ENCODE results near the gene ACADL. TPM values are rescaled to one million over a fixed set of nuclear protein-coding genes. Genes with fewer than 3 reads are reported as not detected.
A peak's percentile ranks its signal among the peaks of the same experiment; 100 is the strongest.
"Not testable (repeated sequence)": the region's sequence is repeated elsewhere in the genome, so short reads cannot be mapped to it uniquely, and the experiment has no call there.

Gene ACADL
- total RNA-seq, 2 donors from 2014 or later: 51.6 to 132 TPM

GRCh38 chr2:210179351-210179990 lies 45.8 kb downstream of the ACADL start:
- ATAC-seq (ENCODE audit: insufficient number of reproducible peaks, low FRiP score, low read depth): no peak
- Histone ChIP-seq H3K36me3 (peaks cover 7% of the 10 kb centered on the region), H3K27ac (no peak overlapping the region), H3K4me1 (ENCODE audit: control insufficient read depth in 1 of 2, low read depth in 2 of 2) (peaks cover 9 to 13% of the 10 kb centered on the region in 2 donors), H3K4me3 (no peak overlapping the region), H3K27me3 (replicated peaks; ENCODE audit: insufficient read depth) (no peaks in the 10 kb centered on the region), H3K9me3 (peaks cover 7% of the 10 kb centered on the region)
- no peak for TF ChIP-seq CTCF (IDR thresholded peaks at IDR 0.05)
- DNase-seq (ENCODE audit: low spot score): no peak

- no peak for TF ChIP-seq CTCF (IDR thresholded peaks at IDR 0.05)
- H3K9me3 ChIP-seq: no peaks in the 10 kb centered on the region
- DNase-seq (ENCODE audit: low spot score): no peak
- H3K4me3 ChIP-seq: no peak overlapping the region
- peaks cover 9 to 14% of the 10 kb centered on the region in 2 donors for H3K4me1 ChIP-seq (ENCODE audit: control insufficient read depth in 1 of 2, low read depth in 2 of 2)
- H3K36me3 ChIP-seq: peaks cover 4% of the 10 kb centered on the region
- ATAC-seq (ENCODE audit: insufficient number of reproducible peaks, low FRiP score, low read depth): no peak
- no peaks in the 10 kb centered on the region for H3K27me3 ChIP-seq (replicated peaks; ENCODE audit: insufficient read depth)
- no peak overlapping the region for H3K27ac ChIP-seq
Measured at GRCh38 chr2:210177769-210178168, 47.5 kb downstream of the ACADL start.

GRCh38 chr2:210177115-210177514 lies 48.1 kb downstream of the ACADL start:
- ATAC-seq (ENCODE audit: insufficient number of reproducible peaks, low FRiP score, low read depth); H3K27ac ChIP-seq; H3K4me3 ChIP-seq; DNase-seq (ENCODE audit: low spot score); H3K27me3 ChIP-seq (replicated peaks; ENCODE audit: insufficient read depth); H3K36me3 ChIP-seq; H3K9me3 ChIP-seq: not testable (repeated sequence)
- peaks cover 9 to 20% of the 10 kb centered on the region in 2 donors for H3K4me1 ChIP-seq (ENCODE audit: control insufficient read depth in 1 of 2, low read depth in 2 of 2)

GRCh38 chr2:210174086-210174485 lies 51.2 kb downstream of the ACADL start:
- H3K36me3 ChIP-seq: no peaks in the 10 kb centered on the region

GRCh38 chr2:210172219-210172575 lies 53.0 kb downstream of the ACADL start:
- peak overlapping the region; percentile 76 for H3K4me3 ChIP-seq
- no peaks in the 10 kb centered on the region for H3K9me3 ChIP-seq
- ATAC-seq (ENCODE audit: insufficient number of reproducible peaks, low FRiP score, low read depth): no peak
- no peaks in the 10 kb centered on the region for H3K36me3 ChIP-seq
- DNase-seq (ENCODE audit: low spot score): no peak
- H3K27me3 ChIP-seq (replicated peaks; ENCODE audit: insufficient read depth): no peaks in the 10 kb centered on the region
- peaks cover 8 to 28% of the 10 kb centered on the region in 2 donors for H3K4me1 ChIP-seq (ENCODE audit: control insufficient read depth in 1 of 2, low read depth in 2 of 2)
- TF ChIP-seq CTCF (IDR thresholded peaks at IDR 0.05): no peak
- H3K27ac ChIP-seq: peak overlapping the region; percentile 63 to 88

More at GRCh38 chr2:210174086-210174485, 51.2 kb downstream of the ACADL start:
- H3K27ac ChIP-seq: no peak overlapping the region
- H3K4me3 ChIP-seq: no peak overlapping the region
- H3K27me3 ChIP-seq (replicated peaks; ENCODE audit: insufficient read depth): no peaks in the 10 kb centered on the region
- DNase-seq (ENCODE audit: low spot score) (no peak), ATAC-seq (ENCODE audit: insufficient number of reproducible peaks, low FRiP score, low read depth) (no peak)
- H3K9me3 ChIP-seq: no peaks in the 10 kb centered on the region
- H3K4me1 ChIP-seq (ENCODE audit: control insufficient read depth in 1 of 2, low read depth in 2 of 2): peaks cover 0 to 9% of the 10 kb centered on the region in 2 donors
- no peak for TF ChIP-seq CTCF (IDR thresholded peaks at IDR 0.05)

Data from thoracic aorta (tissue), 2 donors.